Neural cell (in vitro differentiated cells): ENCODE data around the gene SIRPG. TPM values are rescaled to one million over a fixed set of nuclear protein-coding genes. Genes with fewer than 3 reads are reported as not detected.

Source experiments
- H2AFZ ChIP-seq: fragments of 200-600, 300-800 bp; sonication (generic), shearing (Covaris generic); 2 replicates; pipeline ENCODE4 v1.6.0; 2014; ENCODE audit warnings: low read depth, mild to moderate bottlenecking, antibody characterized with exemption, low read length, moderate library complexity
- H3F3A ChIP-seq: fragments of 200-600 bp; shearing (Covaris generic); 2 replicates; pipeline ENCODE4 v1.6.1; 2016; ENCODE audit warnings: mild to moderate bottlenecking, moderate library complexity, mixed read lengths, antibody characterized with exemption, low read length; ENCODE audit not compliant: insufficient read depth, poor library complexity, severe bottlenecking
- H3K27ac ChIP-seq: fragments of 200-600, 300-800 bp; sonication (generic), shearing (Covaris generic); 2 replicates; pipeline ENCODE4 v1.5.1; 2014; ENCODE audit warnings: mild to moderate bottlenecking, low read length, moderate library complexity
- H3K27me3 ChIP-seq: fragments of 300-800, 200-600 bp; sonication (generic), shearing (Covaris generic); 2 replicates; pipeline ENCODE4 v1.6.0; 2014; ENCODE audit warnings: mild to moderate bottlenecking, low read depth, low read length, moderate library complexity; ENCODE audit not compliant: insufficient read depth
- H3K36me3 ChIP-seq: fragments of 300-800, 200-600 bp; sonication (generic), shearing (Covaris generic); 2 replicates; pipeline ENCODE4 v1.5.1; 2014; ENCODE audit warnings: mild to moderate bottlenecking, antibody characterized with exemption, low read length, moderate library complexity; ENCODE audit not compliant: insufficient read depth
- H3K4me2 ChIP-seq: fragments of 300-800, 200-600 bp; sonication (generic), shearing (Covaris generic); 2 replicates; pipeline ENCODE4 v1.6.0; 2014; ENCODE audit warnings: mild to moderate bottlenecking, low read length
- H3K4me3 ChIP-seq: fragments of 300-800, 200-600 bp; sonication (generic), shearing (Covaris generic); 2 replicates; pipeline ENCODE4 v1.5.1; 2014; ENCODE audit warnings: mild to moderate bottlenecking, low read length, moderate library complexity
- H3K79me2 ChIP-seq: fragments of 200-600 bp; shearing (Covaris generic); replicated peaks from 2 replicates; pipeline ENCODE4 v1.6.0; 2014; ENCODE audit warnings: mild to moderate bottlenecking, low read length, moderate library complexity; ENCODE audit not compliant: insufficient read depth
- H3K9ac ChIP-seq: fragments of 300-800, 200-600 bp; sonication (generic), shearing (Covaris generic); 2 replicates; pipeline ENCODE4 v1.6.1; 2016; ENCODE audit warnings: mild to moderate bottlenecking, low read length, mixed read lengths
- H3K9me2 ChIP-seq: fragments of 200-600 bp; shearing (Covaris generic); 2 replicates; pipeline ENCODE4 v1.6.1; 2016; ENCODE audit warnings: mild to moderate bottlenecking, low read length, mixed read lengths; ENCODE audit not compliant: insufficient read depth
- H3K9me3 ChIP-seq: fragments of 200-600, 300-800 bp; sonication (generic), shearing (Covaris generic); 2 replicates; pipeline ENCODE4 v1.6.1; 2016; ENCODE audit warnings: mild to moderate bottlenecking, mixed run types, low read length, moderate library complexity, mixed read lengths
- H4K20me1 ChIP-seq: fragments of 200-600 bp; shearing (Covaris generic); 2 replicates; pipeline ENCODE4 v1.6.1; 2016; ENCODE audit warnings: mild to moderate bottlenecking, mixed run types; ENCODE audit not compliant: insufficient read depth
- EP300 ChIP-seq: fragments of 450-650 bp; conservative IDR thresholded peaks from 2 replicates; pipeline ENCODE4 v1.6.1; 2014; ENCODE audit warnings: antibody characterized with exemption, mild to moderate bottlenecking, moderate library complexity; ENCODE audit not compliant: poor library complexity, severe bottlenecking
- EZH2 ChIP-seq: fragments of 200-600, 300-800 bp; shearing (Covaris generic), sonication (generic); IDR thresholded peaks from 2 replicates; pipeline ENCODE4 v1.6.1; 2014; ENCODE audit warnings: antibody characterized with exemption, low read length, borderline replicate concordance, mild to moderate bottlenecking; ENCODE audit not compliant: insufficient read depth, poor library complexity, severe bottlenecking
- MXI1 ChIP-seq: fragments of 450-650 bp; conservative IDR thresholded peaks from 2 replicates; pipeline ENCODE4 v1.6.1; 2014; ENCODE audit warnings: antibody characterized with exemption, mild to moderate bottlenecking; ENCODE audit not compliant: poor library complexity, severe bottlenecking
- POLR2AphosphoS5 ChIP-seq: IDR thresholded peaks from 2 replicates; pipeline ENCODE4 v1.6.1; 2012
- RAD21 ChIP-seq: fragments of 450-650 bp; conservative IDR thresholded peaks from 2 replicates; pipeline ENCODE4 v1.6.1; 2014; ENCODE audit warnings: antibody characterized with exemption, mild to moderate bottlenecking, moderate library complexity
- SMC3 ChIP-seq: fragments of 450-650 bp; conservative IDR thresholded peaks from 2 replicates; pipeline ENCODE4 v1.6.1; 2014; ENCODE audit warnings: antibody characterized with exemption, mild to moderate bottlenecking, moderate library complexity; ENCODE audit not compliant: poor library complexity
- TAF1 ChIP-seq: IDR thresholded peaks from 2 replicates; pipeline ENCODE4 v1.6.1; 2012; ENCODE audit warnings: low read depth
- polyA plus RNA-seq: library from polyadenylated mRNA; depleted of rRNA; stranded (reverse); fragments of >200 nt; gene quantifications from 2 replicates; pipeline ENCODE4 v1.2.3, GENCODE V29; 2014
- TF ChIP-seq, protein P1 (sequence below): fragments of 450-650 bp; IDR thresholded peaks from 2 replicates; pipeline ENCODE4 v1.5.1; 2014; ENCODE audit warnings: antibody characterized with exemption, mild to moderate bottlenecking, moderate library complexity; ENCODE audit not compliant: poor library complexity, severe bottlenecking
- TF ChIP-seq, protein P2 (sequence below): IDR thresholded peaks from 2 replicates; pipeline ENCODE4 v1.6.1; 2012; ENCODE audit warnings: borderline replicate concordance

Gene SIRPG
- polyA plus RNA-seq, 1 donor from 2014 or later, result not detected

DNA sequence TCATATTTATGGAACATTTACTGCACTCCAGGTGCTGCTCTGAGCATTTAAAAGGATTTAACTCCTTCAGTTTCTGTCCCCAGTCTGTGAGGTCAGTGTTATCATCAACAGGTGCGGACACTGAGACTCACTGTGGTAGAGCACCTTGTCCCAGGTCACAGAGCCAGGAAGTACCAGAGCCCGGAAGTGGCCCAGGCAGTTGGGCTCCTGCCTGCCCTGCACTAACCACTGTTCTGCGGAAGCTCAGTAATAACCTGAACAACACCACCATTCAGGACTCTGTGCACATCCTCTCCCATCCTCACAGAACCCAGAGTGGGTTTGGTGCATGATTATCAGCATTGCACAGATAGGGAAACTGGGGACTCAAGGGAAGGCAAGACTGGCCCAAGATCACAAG, 16.8 kb upstream of the SIRPG start:
- Histone ChIP-seq H3K9me2 (no peaks in the 10 kb centered on the region), H3K27me3 (no peaks in the 10 kb centered on the region), H4K20me1 (no peaks in the 10 kb centered on the region), H3K9ac (no peak overlapping the region), H3K4me3 (no peak overlapping the region), H3K36me3 (no peaks in the 10 kb centered on the region), H3K9me3 (no peaks in the 10 kb centered on the region), H3K4me2 (no peak overlapping the region), H3K27ac (no peak overlapping the region), H2AFZ (no peak overlapping the region), H3F3A (no peaks in the 10 kb centered on the region), H3K79me2 (no peaks in the 10 kb centered on the region)
- no peak for TF ChIP-seq RAD21

DNA sequence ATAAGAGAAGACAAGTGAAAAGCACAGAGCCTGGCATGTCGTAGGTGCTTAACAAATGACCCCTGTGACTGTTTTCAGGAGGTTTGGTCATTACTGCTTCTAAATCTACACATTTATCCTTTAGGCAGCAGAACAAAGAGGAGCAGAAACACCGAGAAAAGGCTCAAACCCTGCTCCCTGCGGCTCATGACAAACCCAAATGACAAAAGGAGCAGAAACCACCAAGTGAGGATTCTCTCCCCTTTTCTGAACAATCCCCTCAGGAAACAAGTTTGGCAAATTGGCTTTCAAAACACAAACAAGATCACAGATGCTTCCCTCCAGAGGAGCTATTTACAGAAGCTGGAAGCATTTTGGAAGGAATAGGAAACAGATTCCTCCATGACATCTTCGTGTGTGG, 15.8 kb upstream of the SIRPG start:
- no peaks in the 10 kb centered on the region for H3K27me3 ChIP-seq
- H4K20me1 ChIP-seq, result no peaks in the 10 kb centered on the region
- no peaks in the 10 kb centered on the region for H3K79me2 ChIP-seq
- H2AFZ ChIP-seq, result no peak overlapping the region
- H3K4me3 ChIP-seq, result no peak overlapping the region
- no peak overlapping the region for H3K9ac ChIP-seq
- H3K9me3 ChIP-seq, result no peaks in the 10 kb centered on the region
- no peak overlapping the region for H3K4me2 ChIP-seq
- no peaks in the 10 kb centered on the region for H3K36me3 ChIP-seq
- TF ChIP-seq, protein P1, sequence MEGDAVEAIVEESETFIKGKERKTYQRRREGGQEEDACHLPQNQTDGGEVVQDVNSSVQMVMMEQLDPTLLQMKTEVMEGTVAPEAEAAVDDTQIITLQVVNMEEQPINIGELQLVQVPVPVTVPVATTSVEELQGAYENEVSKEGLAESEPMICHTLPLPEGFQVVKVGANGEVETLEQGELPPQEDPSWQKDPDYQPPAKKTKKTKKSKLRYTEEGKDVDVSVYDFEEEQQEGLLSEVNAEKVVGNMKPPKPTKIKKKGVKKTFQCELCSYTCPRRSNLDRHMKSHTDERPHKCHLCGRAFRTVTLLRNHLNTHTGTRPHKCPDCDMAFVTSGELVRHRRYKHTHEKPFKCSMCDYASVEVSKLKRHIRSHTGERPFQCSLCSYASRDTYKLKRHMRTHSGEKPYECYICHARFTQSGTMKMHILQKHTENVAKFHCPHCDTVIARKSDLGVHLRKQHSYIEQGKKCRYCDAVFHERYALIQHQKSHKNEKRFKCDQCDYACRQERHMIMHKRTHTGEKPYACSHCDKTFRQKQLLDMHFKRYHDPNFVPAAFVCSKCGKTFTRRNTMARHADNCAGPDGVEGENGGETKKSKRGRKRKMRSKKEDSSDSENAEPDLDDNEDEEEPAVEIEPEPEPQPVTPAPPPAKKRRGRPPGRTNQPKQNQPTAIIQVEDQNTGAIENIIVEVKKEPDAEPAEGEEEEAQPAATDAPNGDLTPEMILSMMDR, result no peak
- TF ChIP-seq EP300, result no peak
- no peak for TF ChIP-seq TAF1
- TF ChIP-seq EZH2, result no peak
- TF ChIP-seq SMC3, result no peak
- TF ChIP-seq POLR2AphosphoS5, result no peak
- no peak for TF ChIP-seq RAD21
- TF ChIP-seq, protein P2, sequence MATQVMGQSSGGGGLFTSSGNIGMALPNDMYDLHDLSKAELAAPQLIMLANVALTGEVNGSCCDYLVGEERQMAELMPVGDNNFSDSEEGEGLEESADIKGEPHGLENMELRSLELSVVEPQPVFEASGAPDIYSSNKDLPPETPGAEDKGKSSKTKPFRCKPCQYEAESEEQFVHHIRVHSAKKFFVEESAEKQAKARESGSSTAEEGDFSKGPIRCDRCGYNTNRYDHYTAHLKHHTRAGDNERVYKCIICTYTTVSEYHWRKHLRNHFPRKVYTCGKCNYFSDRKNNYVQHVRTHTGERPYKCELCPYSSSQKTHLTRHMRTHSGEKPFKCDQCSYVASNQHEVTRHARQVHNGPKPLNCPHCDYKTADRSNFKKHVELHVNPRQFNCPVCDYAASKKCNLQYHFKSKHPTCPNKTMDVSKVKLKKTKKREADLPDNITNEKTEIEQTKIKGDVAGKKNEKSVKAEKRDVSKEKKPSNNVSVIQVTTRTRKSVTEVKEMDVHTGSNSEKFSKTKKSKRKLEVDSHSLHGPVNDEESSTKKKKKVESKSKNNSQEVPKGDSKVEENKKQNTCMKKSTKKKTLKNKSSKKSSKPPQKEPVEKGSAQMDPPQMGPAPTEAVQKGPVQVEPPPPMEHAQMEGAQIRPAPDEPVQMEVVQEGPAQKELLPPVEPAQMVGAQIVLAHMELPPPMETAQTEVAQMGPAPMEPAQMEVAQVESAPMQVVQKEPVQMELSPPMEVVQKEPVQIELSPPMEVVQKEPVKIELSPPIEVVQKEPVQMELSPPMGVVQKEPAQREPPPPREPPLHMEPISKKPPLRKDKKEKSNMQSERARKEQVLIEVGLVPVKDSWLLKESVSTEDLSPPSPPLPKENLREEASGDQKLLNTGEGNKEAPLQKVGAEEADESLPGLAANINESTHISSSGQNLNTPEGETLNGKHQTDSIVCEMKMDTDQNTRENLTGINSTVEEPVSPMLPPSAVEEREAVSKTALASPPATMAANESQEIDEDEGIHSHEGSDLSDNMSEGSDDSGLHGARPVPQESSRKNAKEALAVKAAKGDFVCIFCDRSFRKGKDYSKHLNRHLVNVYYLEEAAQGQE, result no peak
- no peak for TF ChIP-seq MXI1
- H3K9me2 ChIP-seq, result no peaks in the 10 kb centered on the region
- no peak overlapping the region for H3K27ac ChIP-seq
- no peaks in the 10 kb centered on the region for H3F3A ChIP-seq

DNA sequence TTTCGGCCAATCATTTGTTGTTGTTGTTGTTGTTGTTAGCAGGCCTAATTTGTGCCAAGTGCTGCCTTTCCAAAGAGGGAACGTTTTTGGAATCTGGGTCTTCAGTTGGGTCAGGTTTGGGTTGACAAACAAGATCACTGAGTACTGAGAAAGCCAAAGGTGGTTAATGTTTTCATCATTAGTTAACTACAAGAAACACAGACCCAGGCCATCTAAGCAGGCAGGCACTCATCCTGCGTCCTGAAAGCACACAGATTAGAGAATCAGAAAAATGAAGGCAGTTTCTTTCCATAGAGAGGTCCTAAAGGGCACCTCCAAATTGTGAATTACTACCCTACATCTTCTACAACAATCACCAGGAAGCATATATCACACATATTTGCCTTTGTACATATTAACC, 15.1 kb upstream of the SIRPG start:
- H3K9me2 ChIP-seq, result no peaks in the 10 kb centered on the region
- no peak overlapping the region for H3K4me2 ChIP-seq
- H3K36me3 ChIP-seq, result no peaks in the 10 kb centered on the region
- H3K9me3 ChIP-seq, result no peaks in the 10 kb centered on the region
- H2AFZ ChIP-seq, result no peak overlapping the region
- H3F3A ChIP-seq, result no peaks in the 10 kb centered on the region
- no peaks in the 10 kb centered on the region for H3K27me3 ChIP-seq
- H3K4me3 ChIP-seq, result no peak overlapping the region
- no peaks in the 10 kb centered on the region for H4K20me1 ChIP-seq
- no peak overlapping the region for H3K27ac ChIP-seq
- TF ChIP-seq, protein P1, result no peak
- TF ChIP-seq TAF1, result no peak
- no peaks in the 10 kb centered on the region for H3K79me2 ChIP-seq
- no peak overlapping the region for H3K9ac ChIP-seq
